GM12878 (cell line): ENCODE data around the gene GRAMD2B. TPM values are rescaled to one million over a fixed set of nuclear protein-coding genes. Genes with fewer than 3 reads are reported as not detected.

Source experiments
- BCL11A ChIP-seq: IDR thresholded peaks from 2 replicates; pipeline ENCODE4 v1.6.1; 2011; ENCODE audit warnings: low read depth, low read length
- BCLAF1 ChIP-seq: fragments of 450-650 bp; IDR thresholded peaks from 2 replicates; pipeline ENCODE4 v1.6.1; 2017; ENCODE audit warnings: antibody characterized with exemption, mild to moderate bottlenecking, moderate library complexity
- CEBPB ChIP-seq, 2 experiments: fragments of 150-350 bp in 1 of 2; IDR thresholded peaks; 2 replicates each; pipeline ENCODE4 v1.6.1; 2012 to 2014; ENCODE audit warnings: low read depth in 2 of 2, low read length in 2 of 2, borderline replicate concordance in 1 of 2, inconsistent platforms in 1 of 2
- CREB1 ChIP-seq: IDR thresholded peaks from 2 replicates; pipeline ENCODE4 v1.6.1; 2012; ENCODE audit warnings: low read depth, mild to moderate bottlenecking, inconsistent platforms
- E2F8 ChIP-seq: fragments of 450-650 bp; IDR thresholded peaks from 2 replicates; pipeline ENCODE4 v1.6.1; 2018; ENCODE audit warnings: mild to moderate bottlenecking, low read depth, moderate library complexity; ENCODE audit not compliant: partially characterized antibody
- ELK1 ChIP-seq: IDR thresholded peaks from 2 replicates; pipeline ENCODE4 v1.6.1; 2012; ENCODE audit warnings: low read depth, low read length, improper control_type of control experiment
- IRF3 ChIP-seq: fragments of 450-650 bp; IDR thresholded peaks from 2 replicates; pipeline ENCODE4 v1.6.1; 2014; ENCODE audit warnings: mild to moderate bottlenecking
- MEF2B ChIP-seq: fragments of 450-650 bp; IDR thresholded peaks from 2 replicates; pipeline ENCODE4 v1.6.1; 2018; ENCODE audit warnings: mild to moderate bottlenecking, moderate library complexity; ENCODE audit not compliant: partially characterized antibody, poor library complexity, severe bottlenecking
- NBN ChIP-seq: fragments of 450-650 bp; IDR thresholded peaks from 2 replicates; pipeline ENCODE4 v1.6.1; 2016
- NFXL1 ChIP-seq: fragments of 450-650 bp; IDR thresholded peaks from 2 replicates; pipeline ENCODE4 v1.6.1; 2017; ENCODE audit warnings: antibody characterized with exemption, mild to moderate bottlenecking, borderline replicate concordance
- NR2C2 ChIP-seq: IDR thresholded peaks from 2 replicates; pipeline ENCODE4 v1.6.1; 2011; ENCODE audit warnings: borderline replicate concordance, low read depth; ENCODE audit not compliant: control insufficient read depth, insufficient read length
- PBX3 ChIP-seq: IDR thresholded peaks from 2 replicates; pipeline ENCODE4 v1.6.1; 2011; ENCODE audit warnings: mild to moderate bottlenecking, low read depth, low read length, moderate library complexity; ENCODE audit not compliant: insufficient replicate concordance
- PML ChIP-seq: IDR thresholded peaks from 2 replicates; pipeline ENCODE4 v1.6.1; 2012; ENCODE audit warnings: low read length, inconsistent platforms
- RAD21 ChIP-seq: IDR thresholded peaks from 2 replicates; pipeline ENCODE4 v1.6.1; 2011; ENCODE audit warnings: mild to moderate bottlenecking, low read depth, low read length, moderate library complexity; ENCODE audit not compliant: insufficient read depth
- RBBP5 ChIP-seq: fragments of 200-600 bp; sonication (generic); conservative IDR thresholded peaks from 2 replicates; pipeline ENCODE4 v1.6.1; 2016
- SIX5 ChIP-seq: IDR thresholded peaks from 2 replicates; pipeline ENCODE4 v1.6.1; 2011; ENCODE audit warnings: mild to moderate bottlenecking, low read depth, low read length, moderate library complexity; ENCODE audit not compliant: severe bottlenecking
- SP1 ChIP-seq: IDR thresholded peaks from one replicate; pipeline ENCODE4 v1.6.1; 2011; ENCODE audit warnings: low read depth, low read length
- polyA plus RNA-seq, 11 experiments: library from polyadenylated mRNA; depleted of rRNA in 4 of 11; unstranded in 6 of 11; stranded (reverse) in 5 of 11; fragments of >200 nt; fragmentation: Nextera tagmentation in 4 of 11; fragmentation: Illumina TruSeq in 1 of 11; extraction: Ambion mirVana in 4 of 11; extraction: Trizol in 1 of 11; gene quantifications; 1 replicate in 1 of 11; 2 replicates in 10 of 11; pipeline versions ENCODE4 v1.2.1 to v1.2.3, GENCODE V29; 2011 to 2016; ENCODE audit warnings: inconsistent platforms in 2 of 11, missing spikeins in 2 of 11, low read depth in 1 of 11
- total RNA-seq, 4 experiments: library from RNA; depleted of rRNA in 3 of 4; stranded (reverse); fragments of >200 nt in 3 of 4; fragmentation: Illumina TruSeq in 1 of 4; extraction: Trizol in 1 of 4; gene quantifications; 2 replicates each; pipeline versions ENCODE4 v1.2.1 to v1.2.3, GENCODE V29; 2013 to 2021

The GRAMD2B gene
- total and polyA plus RNA-seq, 10 of the 15 experiments (the other 5 are each of a cell fraction or from before 2014, with no cell fraction given) = 1.9 to 21.5 (median 8.4) TPM

GRCh38 chr5:126422994-126423788 is at the start of gene GRAMD2B (continued):
- TF ChIP-seq CEBPB (IDR thresholded peaks at IDR 0.05; ENCODE audit: borderline replicate concordance in 1 of 2, low read depth in 2 of 2, low read length in 2 of 2) (peak in 1 of 2 experiments; percentile 36; a peak in 1 of 4 replicates), NFXL1 (no peak), PML (no peak; the same call in 1 of the 2 replicates), CREB1 (0 out of 2 replicates have a peak, but pooled peaks have one; percentile 20), NR2C2 (no peak), MEF2B (no peak), BCLAF1 (no peak), RBBP5 (no peak), SP1 (no peak), PBX3 (peak; percentile 55), E2F8 (no peak), IRF3 (no peak), SIX5 (no peak), BCL11A (no peak), NBN (0 out of 2 replicates have a peak, but pooled peaks have one; percentile 16), ELK1 (no peak), RAD21 (no peak)
